GM19455 (cell line): Measurements from ENCODE around the gene PDE7B.
"Not testable (repeated sequence)": the region's sequence is repeated elsewhere in the genome, so short reads cannot be mapped to it uniquely, and the experiment has no call there.

Experiments used
- ATAC-seq: cut with Tn5 transposase; IDR thresholded peaks from one replicate; pipeline ENCODE4 v1.9.1; 2021; ENCODE audit not compliant: unreplicated experiment

Gene PDE7B

DNA sequence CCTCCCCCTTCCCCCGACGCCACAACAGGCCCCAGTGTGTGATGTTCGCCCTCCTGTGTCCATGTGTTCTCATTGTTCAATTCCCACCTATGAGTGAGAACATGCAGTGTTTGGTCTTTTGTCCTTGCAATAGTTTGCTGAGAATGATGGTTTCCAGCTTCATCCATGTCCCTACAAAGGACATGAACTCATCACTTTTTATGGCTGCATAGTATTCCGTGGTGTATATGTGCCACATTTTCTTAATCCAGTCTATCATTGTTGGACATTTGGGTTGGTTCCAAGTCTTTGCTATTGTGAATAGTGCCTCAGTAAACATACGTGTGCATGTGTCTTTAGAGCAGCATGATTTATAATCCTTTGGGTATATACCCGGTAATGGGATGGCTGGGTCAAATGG lies 287.6 kb downstream of the PDE7B start:
- ATAC-seq: not testable (repeated sequence)

DNA sequence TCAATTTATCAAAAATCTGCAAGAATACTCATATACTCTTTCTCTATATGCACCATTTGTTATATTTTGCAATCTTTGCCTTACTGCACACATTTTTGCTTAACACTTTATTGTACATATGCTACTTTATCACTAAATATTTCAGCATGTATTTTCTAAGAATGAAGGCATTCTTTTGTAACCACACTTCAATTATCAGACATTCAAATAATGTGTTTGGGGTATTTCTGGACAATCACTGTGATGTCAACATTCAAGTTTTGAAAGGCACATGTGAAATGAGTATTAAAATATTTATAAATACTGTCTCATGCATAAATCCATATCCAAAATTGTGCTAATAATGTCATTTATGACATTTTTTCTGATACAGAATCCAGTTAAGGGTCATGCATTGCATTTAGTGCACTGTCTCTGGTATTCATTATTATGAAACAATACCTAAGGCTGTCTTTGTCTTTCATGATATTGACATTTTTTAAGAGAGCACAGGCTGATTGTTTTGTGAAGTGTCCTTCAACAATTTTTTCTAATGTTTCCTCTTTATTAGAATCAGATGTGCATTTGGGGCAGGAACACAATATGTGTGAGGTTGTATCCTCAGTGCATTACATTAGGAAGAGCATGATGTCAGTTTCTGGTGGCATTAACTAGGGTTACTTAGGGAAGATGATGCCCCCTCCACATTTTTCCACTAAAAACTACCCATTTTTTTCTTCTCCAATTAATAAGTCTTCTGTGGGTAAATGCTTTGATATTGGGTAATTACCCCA lies 292.9 kb downstream of the PDE7B start:
- ATAC-seq: no peak

DNA sequence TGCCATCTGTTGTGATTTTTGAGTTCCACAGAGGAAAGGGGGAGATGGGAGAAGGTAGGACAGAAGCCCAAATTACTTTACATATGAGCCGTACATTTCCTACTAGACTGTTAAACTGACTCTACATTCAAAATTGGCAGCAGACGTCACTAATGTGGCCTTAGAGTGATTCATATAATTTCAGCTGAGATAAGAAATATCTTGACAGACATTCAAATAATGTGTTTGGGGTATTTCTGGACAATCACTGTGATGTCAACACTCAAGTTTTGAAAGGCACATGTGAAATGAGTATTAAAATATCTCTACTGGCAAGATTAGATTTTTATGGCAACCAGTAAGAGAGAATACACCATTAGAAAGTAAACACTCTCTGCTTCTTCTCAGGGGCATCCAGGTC lies 294.6 kb downstream of the PDE7B start:
- no peak for ATAC-seq

- ATAC-seq: no peak
Observed at GRCh38 chr6:136147342-136147741, 295.8 kb downstream of the PDE7B start.

- no peak for ATAC-seq
Observed at GRCh38 chr6:136148051-136148450, 296.6 kb downstream of the PDE7B start.

DNA sequence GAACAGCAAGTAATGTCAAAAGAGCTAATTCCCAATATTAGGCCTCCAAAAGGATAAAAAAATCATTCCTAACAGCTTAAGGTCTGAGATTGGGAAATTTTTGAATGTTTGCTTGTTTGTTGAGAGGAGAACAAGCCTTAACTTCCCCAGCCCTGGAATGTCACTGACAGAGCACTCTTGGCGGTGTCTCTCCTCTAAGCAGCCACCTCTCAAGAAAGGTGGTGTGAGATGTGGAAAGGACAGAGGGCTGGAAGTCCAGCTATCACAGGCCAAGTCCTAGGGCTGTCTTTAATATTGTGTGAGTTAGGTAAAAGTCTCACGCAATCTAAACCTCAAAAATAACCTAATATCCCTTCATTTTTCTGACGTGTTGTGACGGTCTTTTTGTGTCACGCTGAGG lies 297.0 kb downstream of the PDE7B start:
- ATAC-seq: no peak

DNA sequence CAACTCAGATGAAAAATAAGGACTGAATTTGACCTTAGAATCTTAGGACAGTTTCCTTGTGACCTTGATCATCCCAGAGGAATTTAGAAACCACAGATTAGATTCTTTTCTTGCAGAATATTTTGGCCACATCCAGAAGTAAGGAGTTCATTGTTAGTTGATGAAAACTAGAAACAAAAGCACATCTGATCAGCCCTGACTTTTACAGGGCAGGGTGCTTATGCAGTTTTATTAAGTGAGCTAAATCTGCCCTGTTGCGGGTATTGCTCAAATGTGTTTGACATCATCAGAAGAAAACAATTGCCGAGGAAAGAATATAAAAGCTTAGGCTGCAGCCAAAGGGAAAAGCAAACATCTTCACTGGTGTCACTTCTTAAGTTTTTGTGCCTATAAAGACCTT lies 297.8 kb downstream of the PDE7B start:
- no peak for ATAC-seq

GRCh38 chr6:136150961-136151360 lies 299.5 kb downstream of the PDE7B start:
- ATAC-seq: no peak

- no peak for ATAC-seq
Observed at GRCh38 chr6:136153707-136154375, 302.3 kb downstream of the PDE7B start.

DNA sequence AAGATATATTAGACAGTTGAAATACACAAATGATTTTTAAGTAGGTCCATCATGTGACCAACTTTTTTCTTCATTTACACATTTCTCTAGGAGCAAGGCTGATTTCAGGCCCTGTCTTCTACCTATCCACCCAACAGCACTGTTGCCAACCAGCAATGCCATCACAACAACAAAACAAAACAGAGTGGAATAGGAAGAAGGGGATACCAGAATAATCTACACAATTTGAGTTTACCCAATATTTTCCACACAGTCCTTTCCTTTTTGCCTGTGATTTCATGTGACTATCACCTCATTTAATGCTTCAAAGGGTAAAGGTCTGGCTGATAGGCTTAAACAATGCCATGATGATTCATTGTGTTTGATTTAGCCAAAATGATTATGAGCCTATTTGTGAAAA lies 303.7 kb downstream of the PDE7B start:
- ATAC-seq: no peak

GRCh38 chr6:136157743-136158142 lies 306.2 kb downstream of the PDE7B start:
- no peak for ATAC-seq

GRCh38 chr6:136158387-136158821 lies 306.9 kb downstream of the PDE7B start:
- no peak for ATAC-seq

DNA sequence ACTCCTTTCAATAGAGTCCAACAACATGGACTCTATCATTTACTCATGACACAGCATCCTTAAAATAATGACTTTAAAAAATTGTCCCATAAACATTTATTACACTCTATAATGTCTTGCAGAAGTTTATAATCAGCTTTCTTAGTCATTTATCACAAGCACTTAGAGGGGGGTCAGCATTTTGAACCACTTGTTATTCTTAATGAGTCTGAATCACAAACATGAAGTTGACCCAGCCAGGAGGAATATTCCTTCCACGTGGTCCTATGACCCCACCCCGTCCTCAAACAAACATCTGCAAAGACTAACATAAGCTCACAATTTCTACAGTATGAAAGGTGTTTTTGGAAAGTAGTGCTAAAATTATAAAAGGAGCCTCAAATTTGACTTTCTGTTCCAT lies 307.5 kb downstream of the PDE7B start:
- no peak for ATAC-seq

- no peak for ATAC-seq
Observed at GRCh38 chr6:136160250-136160649, 308.7 kb downstream of the PDE7B start.

GRCh38 chr6:136161950-136162349 lies 310.4 kb downstream of the PDE7B start:
- no peak for ATAC-seq

GRCh38 chr6:136163260-136163659 lies 311.8 kb downstream of the PDE7B start:
- ATAC-seq: no peak

DNA sequence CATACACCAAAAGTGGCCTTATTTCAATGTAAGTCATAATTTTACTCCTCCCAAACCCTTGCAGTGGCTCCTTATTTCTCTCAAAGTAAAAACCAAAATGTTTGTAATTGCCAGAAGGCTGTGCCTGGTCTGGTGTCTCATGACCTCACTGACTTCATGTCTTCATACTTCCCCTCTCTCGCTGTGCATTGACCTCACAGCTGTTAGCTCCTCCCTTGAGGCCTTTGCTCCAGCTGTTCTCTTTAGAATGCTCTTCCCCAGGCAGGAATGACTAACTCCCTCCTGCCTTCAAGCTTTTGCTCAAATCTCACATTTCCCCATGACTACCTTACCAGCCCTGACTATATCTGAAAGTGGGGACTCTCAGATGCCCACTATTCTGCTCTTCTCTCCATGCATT lies 315.3 kb downstream of the PDE7B start:
- ATAC-seq: no peak

DNA sequence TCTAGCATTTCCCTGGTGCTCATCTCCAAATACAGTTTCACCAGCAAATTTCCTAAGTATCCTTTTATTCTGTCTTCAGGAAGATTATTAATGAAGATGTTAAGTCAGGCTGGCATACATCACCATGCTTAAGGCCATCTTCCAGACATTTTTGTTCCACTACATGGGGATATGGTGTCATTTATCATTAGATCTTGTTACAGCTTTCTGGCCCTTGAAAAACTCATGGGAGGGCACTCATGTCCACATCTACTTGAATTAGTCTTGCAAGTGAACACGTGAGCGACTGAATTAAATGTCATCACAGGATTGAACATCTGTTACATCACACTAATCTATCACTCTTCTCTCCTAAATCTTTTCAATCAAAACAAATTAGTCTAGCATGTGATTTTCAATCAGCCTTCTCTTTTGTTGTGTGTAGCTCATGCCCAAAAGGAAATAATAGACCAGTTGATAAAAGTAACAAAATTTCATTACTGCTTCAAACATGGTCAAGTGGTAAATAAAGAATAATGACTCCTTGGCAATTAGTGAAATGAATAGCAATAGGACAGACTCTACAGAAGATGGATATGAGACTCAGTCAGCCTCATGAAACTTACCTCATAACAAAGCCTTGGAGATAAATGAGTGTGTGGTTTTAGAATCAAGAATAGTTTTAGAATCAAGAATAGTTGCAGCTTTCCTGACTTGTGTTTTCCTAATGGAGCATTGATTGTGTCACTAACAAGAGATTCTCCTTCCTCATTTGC lies 318.1 kb downstream of the PDE7B start:
- ATAC-seq: no peak

- ATAC-seq: no peak
Observed at GRCh38 chr6:136171231-136171630, 319.7 kb downstream of the PDE7B start.

GRCh38 chr6:136173519-136174507 lies 322.3 kb downstream of the PDE7B start:
- ATAC-seq: no peak

DNA sequence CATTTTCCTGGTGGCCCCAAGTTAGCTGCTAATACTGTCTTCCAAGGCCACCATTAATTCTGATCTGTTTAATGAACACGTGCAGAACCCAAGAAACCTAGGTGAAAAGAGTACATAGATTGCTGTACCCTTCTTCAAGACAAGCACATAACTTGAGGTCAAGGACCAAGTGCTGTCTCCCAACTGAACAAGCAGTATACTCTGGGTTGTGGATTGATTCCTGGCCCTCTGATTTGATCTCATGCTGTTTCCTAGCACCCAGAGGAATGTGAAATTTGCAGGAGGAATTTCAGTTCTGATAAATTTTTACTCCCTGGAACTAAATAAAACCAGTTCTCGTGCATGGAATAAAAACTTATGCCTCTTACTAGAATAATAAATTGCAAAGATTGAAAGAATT lies 323.0 kb downstream of the PDE7B start:
- ATAC-seq: no peak
